PFSK-1 (cell line): Measurements from ENCODE around the gene ERLEC1.

Experiments
- POLR2AphosphoS5 ChIP-seq: IDR thresholded peaks from 2 replicates; pipeline ENCODE4 v1.6.1; 2012; ENCODE audit warnings: low read depth, mild to moderate bottlenecking, control low read depth, low read length, moderate library complexity
- REST ChIP-seq, 2 experiments: IDR thresholded peaks; 2 replicates each; pipeline versions ENCODE4 v1.6.1 to v1.8.0; 2011 to 2012; ENCODE audit warnings: low read depth in 2 of 2, low read length in 2 of 2, control low read depth in 1 of 2, inconsistent platforms in 1 of 2, mild to moderate bottlenecking in 1 of 2, moderate library complexity in 1 of 2; ENCODE audit not compliant: insufficient read depth in 1 of 2
- SIN3A ChIP-seq: IDR thresholded peaks from 2 replicates; pipeline ENCODE4 v1.6.1; 2012; ENCODE audit warnings: mild to moderate bottlenecking, low read length, moderate library complexity, borderline replicate concordance; ENCODE audit not compliant: insufficient read depth

- no peak for TF ChIP-seq REST (IDR thresholded peaks at IDR 0.05; ENCODE audit: insufficient read depth in 1 of 2, low read depth in 2 of 2, low read length in 2 of 2)
- no peak for TF ChIP-seq SIN3A
- TF ChIP-seq POLR2AphosphoS5 = no peak
Measured at GRCh38 chr2:53821810-53822209, 35.0 kb downstream of the ERLEC1 start.
